Right hindlimb (tissue), 1 donor: ENCODE measurements around the gene UGGT1.

ENCODE experiments used
- DNase-seq: peaks from one replicate; pipeline ENCODE4 v3.0.0-alpha.2; 2018

UGGT1 gene

GRCh38 chr2:128090945-128091725 lies at the start of gene UGGT1:
UGGT1 (plus strand) TSS chr2:128091200; CDS start chr2:128091358, 158 bp downstream.
- peak; percentile 97 for DNase-seq

- no peak for DNase-seq
These were observed 49.4 kb upstream of the UGGT1 start for GRCh38 chr2:128041561-128041960.

- DNase-seq = no peak
These were observed 48.0 kb upstream of the UGGT1 start for GRCh38 chr2:128043041-128043440.

- no peak for DNase-seq
These were observed 37.7 kb upstream of the UGGT1 start for GRCh38 chr2:128053331-128053730.

GRCh38 chr2:128054104-128054885 lies 36.7 kb upstream of the UGGT1 start:
- DNase-seq = no peak

- no peak for DNase-seq
These were observed 33.7 kb upstream of the UGGT1 start for GRCh38 chr2:128057334-128057733.

- DNase-seq = no peak
These were observed 32.9 kb upstream of the UGGT1 start for GRCh38 chr2:128058114-128058513.

- no peak for DNase-seq
These were observed 28.4 kb upstream of the UGGT1 start for GRCh38 chr2:128062571-128062970.

- no peak for DNase-seq
These were observed 26.6 kb upstream of the UGGT1 start for GRCh38 chr2:128064353-128064752.

GRCh38 chr2:128069769-128070168 lies 21.2 kb upstream of the UGGT1 start:
- DNase-seq = no peak

- DNase-seq = no peak
These were observed 17.7 kb upstream of the UGGT1 start for GRCh38 chr2:128073278-128073677.

GRCh38 chr2:128076461-128077106 lies 14.4 kb upstream of the UGGT1 start:
- DNase-seq = no peak

- no peak for DNase-seq
These were observed 6.2 kb upstream of the UGGT1 start for GRCh38 chr2:128084757-128085156.

GRCh38 chr2:128086244-128086643 lies 4.8 kb upstream of the UGGT1 start:
- DNase-seq = no peak

GRCh38 chr2:128090575-128090944 lies 440 bp upstream of the UGGT1 start:
- DNase-seq = no peak

- no peak for DNase-seq
These were observed 703 bp downstream of the UGGT1 start for GRCh38 chr2:128091726-128092080.

- no peak for DNase-seq
These were observed 1.7 kb downstream of the UGGT1 start for GRCh38 chr2:128092656-128093055.

- DNase-seq = no peak
These were observed 2.8 kb downstream of the UGGT1 start for GRCh38 chr2:128093762-128094161.

GRCh38 chr2:128095201-128095600 lies 4.2 kb downstream of the UGGT1 start:
- no peak for DNase-seq

- DNase-seq = no peak
These were observed 12.4 kb downstream of the UGGT1 start for GRCh38 chr2:128103407-128103806.

GRCh38 chr2:128105072-128105471 lies 14.1 kb downstream of the UGGT1 start:
- DNase-seq = no peak

GRCh38 chr2:128108166-128108565 lies 17.2 kb downstream of the UGGT1 start:
- no peak for DNase-seq

GRCh38 chr2:128109243-128109642 lies 18.2 kb downstream of the UGGT1 start:
- no peak for DNase-seq
